ENCODE results near the gene MCUR1. TPM values are rescaled to one million over a fixed set of nuclear protein-coding genes. Genes with fewer than 3 reads are reported as not detected.
"Not testable (repeated sequence)": the region's sequence is repeated elsewhere in the genome, so short reads cannot be mapped to it uniquely, and the experiment has no call there.

Gene MCUR1
- total and polyA plus RNA-seq, 2 of the 13 experiments (the other 11 are each of a cell fraction or from before 2014, with no cell fraction given): 8.0 to 29.6 TPM

DNA sequence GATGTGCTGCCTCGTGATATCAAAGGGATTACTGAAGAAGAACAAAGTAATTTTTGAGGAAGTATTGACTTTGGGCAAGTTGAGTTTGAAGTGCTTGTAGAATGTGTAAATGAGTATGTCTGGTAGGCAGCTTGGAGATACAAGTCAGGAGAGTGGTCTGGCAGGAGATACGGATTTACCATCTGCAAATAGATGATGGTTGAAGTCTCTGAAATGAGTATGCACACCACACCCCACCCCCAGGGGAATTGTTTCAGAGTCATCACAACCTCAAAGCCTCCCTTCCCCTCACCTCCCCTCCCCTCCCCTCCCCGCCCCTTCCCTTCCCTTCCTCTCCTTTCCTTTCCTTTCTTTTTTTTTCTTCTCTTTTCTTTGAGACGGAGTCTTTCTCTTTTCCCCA, 16.4 kb upstream of the MCUR1 start:
- peak; percentile 85 for TF ChIP-seq HNRNPK (IDR thresholded peaks at IDR 0.05; ENCODE audit: low read depth, low read length, poor library complexity, severe bottlenecking)
- no peak for TF ChIP-seq ZNF607 (CRISPR knock-in tag; IDR thresholded peaks at IDR 0.05; ENCODE audit: borderline replicate concordance)
- intact Hi-C loops (cut with micrococcal nuclease; ENCODE audit: unreplicated experiment) (no loop called here), in situ Hi-C loops (cut with HindIII; ENCODE audit: extremely low pct_ligation_motif_present, low pct_unique_long_range_greater_than_20kb) (no loop called here)
- WGBS (ENCODE audit: low lambda C conversion rate): 85% methylated on average over 4 of the region's 4 CpGs
- H3K9ac ChIP-seq (ENCODE audit: insufficient read depth, low read depth, low read length): no peak overlapping the region
- FAIRE-seq (no peak), DNase-seq (ENCODE audit: low spot score) (no peak), ATAC-seq (no peak)
- no peaks in the 10 kb centered on the region for H3K79me2 ChIP-seq (ENCODE audit: insufficient read depth, low read length)
- H3K4me2 ChIP-seq (ENCODE audit: low read depth, low read length): no peak overlapping the region
- H3K4me1 ChIP-seq (ENCODE audit: insufficient read depth, low read length): peaks cover 32% of the 10 kb centered on the region
- no peak overlapping the region for H2AFZ ChIP-seq (ENCODE audit: low read length)
- H3K36me3 ChIP-seq (replicated peaks in 1 of 2; ENCODE audit: control insufficient read depth in 1 of 2, insufficient read depth in 2 of 2, low read length in 2 of 2): no peaks in the 10 kb centered on the region
- POLR2A ChIA-PET: interaction anchor here (2.8 kb wide), 1 partner anchor 17 kb away, joined by 6 read pairs; the partner anchor contains the start of gene MCUR1
- H3K9me3 ChIP-seq (ENCODE audit: low read length): peaks cover 12% of the 10 kb centered on the region; the same call in 1 of the 2 replicates
- no peak overlapping the region for H3K4me3 ChIP-seq (replicated peaks in 1 of 3; ENCODE audit: insufficient read depth in 1 of 3, low read depth in 2 of 3, low read length in 3 of 3)
- no peak overlapping the region for H3K27ac ChIP-seq (ENCODE audit: extremely low read length, insufficient read depth, low read length)
- BruUV-seq (replicated peaks): no TSS peak
- H4K20me1 ChIP-seq (ENCODE audit: insufficient read depth, low read length): no peaks in the 10 kb centered on the region
- no peaks in the 10 kb centered on the region for H3K27me3 ChIP-seq (ENCODE audit: control insufficient read depth in 1 of 2, insufficient read depth in 2 of 2, low read length in 2 of 2)
- CTCF ChIA-PET (ENCODE audit: low intra/inter-chr PET ratio, low total read pairs): no interaction called here

DNA sequence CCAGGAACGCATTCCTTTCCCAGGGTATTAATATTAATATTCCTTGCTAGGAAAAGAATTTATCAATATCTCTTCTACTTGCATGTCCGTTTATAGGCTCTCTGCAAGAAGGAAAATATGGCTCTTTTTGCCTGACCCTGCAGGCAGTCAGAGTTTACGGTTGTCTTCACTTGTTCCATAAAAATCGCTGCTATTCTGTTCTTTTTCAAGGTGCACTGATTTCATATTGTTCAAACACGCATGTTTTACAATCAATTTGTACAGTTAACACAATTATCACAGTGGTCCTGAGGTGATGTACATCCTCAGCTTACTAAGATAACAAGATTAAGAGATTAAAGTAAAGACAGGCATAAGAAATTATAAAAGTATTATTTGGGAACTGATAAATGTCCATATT, 15.1 kb upstream of the MCUR1 start:
- H3K27me3 ChIP-seq (ENCODE audit: control insufficient read depth in 1 of 2, insufficient read depth in 2 of 2, low read length in 2 of 2); H3K36me3 ChIP-seq (replicated peaks in 1 of 2; ENCODE audit: control insufficient read depth in 1 of 2, insufficient read depth in 2 of 2, low read length in 2 of 2); intact Hi-C loops (cut with micrococcal nuclease; ENCODE audit: unreplicated experiment); H3K9ac ChIP-seq (ENCODE audit: insufficient read depth, low read depth, low read length); in situ Hi-C loops (cut with HindIII; ENCODE audit: extremely low pct_ligation_motif_present, low pct_unique_long_range_greater_than_20kb); H3K27ac ChIP-seq (ENCODE audit: extremely low read length, insufficient read depth, low read length); FAIRE-seq; BruUV-seq (replicated peaks); CTCF ChIA-PET (ENCODE audit: low intra/inter-chr PET ratio, low total read pairs); POLR2A ChIA-PET; H2AFZ ChIP-seq (ENCODE audit: low read length); ATAC-seq; H3K4me3 ChIP-seq (replicated peaks in 1 of 3; ENCODE audit: insufficient read depth in 1 of 3, low read depth in 2 of 3, low read length in 3 of 3); H3K79me2 ChIP-seq (ENCODE audit: insufficient read depth, low read length); H4K20me1 ChIP-seq (ENCODE audit: insufficient read depth, low read length); H3K4me2 ChIP-seq (ENCODE audit: low read depth, low read length); DNase-seq (ENCODE audit: low spot score): not testable (repeated sequence)
- Histone ChIP-seq H3K9me3 (ENCODE audit: low read length) (peaks cover 12% of the 10 kb centered on the region; the same call in 1 of the 2 replicates), H3K4me1 (ENCODE audit: insufficient read depth, low read length) (peaks cover 35% of the 10 kb centered on the region)
- 82% methylated on average over 5 of the region's 5 CpGs for WGBS (ENCODE audit: low lambda C conversion rate)
- peak; percentile 97; the same call in 1 of the 2 replicates for TF ChIP-seq ZNF33A (CRISPR knock-in tag; IDR thresholded peaks at IDR 0.05; ENCODE audit: borderline replicate concordance)
- 0 out of 2 replicates have a peak, but pooled peaks have one; percentile 10 for TF ChIP-seq HDAC1 (CRISPR knock-in tag; IDR thresholded peaks at IDR 0.05)

Measured in HepG2 (cell line).